Left colon (tissue), 2 donors: ENCODE measurements around the gene MGST3. TPM values are rescaled to one million over a fixed set of nuclear protein-coding genes. Genes with fewer than 3 reads are reported as not detected.
A peak's percentile ranks its signal among the peaks of the same experiment; 100 is the strongest.
"Not testable (repeated sequence)": the region's sequence is repeated elsewhere in the genome, so short reads cannot be mapped to it uniquely, and the experiment has no call there.

Source experiments
- ATAC-seq: fragments of 200-7000 bp; cut with Tn5 transposase; one replicate; pipeline ENCODE4 v1.9.1; 2020; ENCODE audit warnings: mild to moderate bottlenecking, moderate library complexity
- DNase-seq, 2 donors: peaks; one replicate each; pipeline ENCODE4 v3.0.0-alpha.2; 2020
- intact Hi-C, 2 donors: fragments of 100-400 bp; cut with DNase I in 1 of 2; cut with micrococcal nuclease in 1 of 2; formaldehyde crosslinking; loops; one replicate each; pipeline versions ENCODE4 v1.11.2 to v1.14.0; 2022; cut with DNase I, micrococcal nuclease
- total RNA-seq, 2 donors: library from RNA; stranded (reverse); fragmentation: NEBNext Ultra II Directional; extraction: Animal tissue kit (Norgen Biotek cat#: 25700); gene quantifications; one replicate each; pipeline ENCODE4 v1.2.1, GENCODE V29; 2021
- donor health status: DM: no; HTN: no; CAD: no.
- donor health status: DM: yes; HTN: yes; CAD: no.

The MGST3 gene
- total RNA-seq, 2 donors from 2014 or later, result 366 to 451 TPM

- intact Hi-C loops, result no loop called here
- ATAC-seq (no peak), DNase-seq (no peak)
Observed at GRCh38 chr1:165623624-165624023, 7.4 kb upstream of the MGST3 start.

- ATAC-seq (no peak), DNase-seq (no peak)
- intact Hi-C loops, result no loop called here
Observed at GRCh38 chr1:165624441-165624840, 6.6 kb upstream of the MGST3 start.

- intact Hi-C loops, result no loop called here
- DNase-seq (no peak), ATAC-seq (no peak)
Observed at GRCh38 chr1:165628147-165628822, 2.7 kb upstream of the MGST3 start.

GRCh38 chr1:165629151-165629550 is 1.9 kb upstream of the MGST3 start:
- DNase-seq (no peak), ATAC-seq (no peak)
- intact Hi-C loops, result no loop called here

- ATAC-seq (peak; percentile 17), DNase-seq (no peak)
- intact Hi-C loops, result loop anchor here in 1 of 2 donors (2.0 kb wide), 1 partner anchor 69 kb away; the partner anchor contains the start of gene ALDH9A1
Observed at GRCh38 chr1:165629848-165630628, 996 bp upstream of the MGST3 start.

- peak; percentile 54 for ATAC-seq
- DNase-seq, result peak; percentile 60 to 72
- intact Hi-C loops, result loop anchor here in 1 of 2 donors (2.0 kb wide), 1 partner anchor 67 kb away; the partner anchor contains the start of gene ALDH9A1
Observed at GRCh38 chr1:165631342-165632151, 513 bp downstream of the MGST3 start.

GRCh38 chr1:165632152-165632469 is 1.1 kb downstream of the MGST3 start:
- DNase-seq (peak; percentile 53 to 64), ATAC-seq (peak; percentile 44)
- intact Hi-C loops, result no loop called here

- no peak for DNase-seq
- ATAC-seq, result no peak
- intact Hi-C loops, result no loop called here
Observed at GRCh38 chr1:165632491-165632890, 1.5 kb downstream of the MGST3 start.

- DNase-seq (no peak), ATAC-seq (peak; percentile 6)
- intact Hi-C loops, result no loop called here
Observed at GRCh38 chr1:165633614-165634013, 2.6 kb downstream of the MGST3 start.

- no peak for ATAC-seq
- no peak for DNase-seq
- intact Hi-C loops, result no loop called here
Observed at GRCh38 chr1:165634154-165634921, 3.3 kb downstream of the MGST3 start.

GRCh38 chr1:165635329-165635728 is 4.3 kb downstream of the MGST3 start:
- no peak for ATAC-seq
- DNase-seq, result no peak
- intact Hi-C loops, result no loop called here

- intact Hi-C loops, result no loop called here
- no peak for DNase-seq
- ATAC-seq, result no peak
Observed at GRCh38 chr1:165635823-165636222, 4.8 kb downstream of the MGST3 start.

GRCh38 chr1:165637427-165637826 is 6.4 kb downstream of the MGST3 start:
- intact Hi-C loops, result no loop called here
- ATAC-seq, result peak; percentile 76
- no peak for DNase-seq

GRCh38 chr1:165638211-165638610 is 7.2 kb downstream of the MGST3 start:
- DNase-seq, intact Hi-C loops: not testable (repeated sequence)
- ATAC-seq, result peak; percentile 26

- intact Hi-C loops, result no loop called here
- DNase-seq (no peak), ATAC-seq (no peak)
Observed at GRCh38 chr1:165639821-165640623, 9.0 kb downstream of the MGST3 start.

GRCh38 chr1:165641231-165641987 is 10.4 kb downstream of the MGST3 start:
- no peak for ATAC-seq
- DNase-seq, result no peak
- intact Hi-C loops, result no loop called here

GRCh38 chr1:165644064-165644735 is 13.2 kb downstream of the MGST3 start:
- intact Hi-C loops, result no loop called here
- ATAC-seq (no peak), DNase-seq (no peak)
